GM23338 (cell line): Measurements from ENCODE around the gene LCE5A. TPM values are rescaled to one million over a fixed set of nuclear protein-coding genes. Genes with fewer than 3 reads are reported as not detected.

ENCODE experiments used
- EZH2 ChIP-seq: fragments of 200-600 bp; sonication (generic); IDR thresholded peaks from one replicate; pipeline ENCODE4 v1.8.0; 2017; ENCODE audit warnings: antibody characterized with exemption, mild to moderate bottlenecking, low read depth; ENCODE audit not compliant: unreplicated experiment
- EZH2phosphoT487 ChIP-seq: fragments of 200-600 bp; sonication (generic); IDR thresholded peaks from one replicate; pipeline ENCODE4 v1.8.1; 2018; ENCODE audit warnings: antibody characterized with exemption; ENCODE audit not compliant: unreplicated experiment
- JUNB ChIP-seq: IDR thresholded peaks from one replicate; pipeline ENCODE4 v1.6.1; 2016; ENCODE audit warnings: antibody characterized with exemption; ENCODE audit not compliant: unreplicated experiment
- NANOG ChIP-seq: IDR thresholded peaks from 2 replicates; pipeline ENCODE4 v1.6.1; 2016; ENCODE audit warnings: antibody characterized with exemption, borderline replicate concordance
- POLR2AphosphoS5 ChIP-seq: IDR thresholded peaks from 2 replicates; pipeline ENCODE4 v1.6.1; 2016; ENCODE audit warnings: antibody characterized with exemption, low read depth
- REST ChIP-seq: IDR thresholded peaks from one replicate; pipeline ENCODE4 v1.6.1; 2018; ENCODE audit warnings: antibody characterized with exemption; ENCODE audit not compliant: unreplicated experiment
- STAT1 ChIP-seq: IDR thresholded peaks from one replicate; pipeline ENCODE4 v1.6.1; 2016; ENCODE audit warnings: antibody characterized with exemption; ENCODE audit not compliant: unreplicated experiment
- ZNF114 ChIP-seq: fragments of 250-450 bp; sonication (Bioruptor Pico); IDR thresholded peaks from 2 replicates; pipeline ENCODE4 v1.5.0; 2020; ENCODE audit warnings: mild to moderate bottlenecking, moderate library complexity
- ZNF331 ChIP-seq: fragments of 250-450 bp; sonication (Bioruptor Pico); IDR thresholded peaks from 2 replicates; pipeline ENCODE4 v1.5.0; 2020; ENCODE audit warnings: low read depth, mild to moderate bottlenecking, moderate library complexity
- polyA plus RNA-seq: library from polyadenylated mRNA; unstranded; fragments of >200 nt; fragmentation: Nextera tagmentation; extraction: Ambion mirVana; gene quantifications from 2 replicates; pipeline ENCODE4 v1.2.1, GENCODE V29; 2016
- total RNA-seq: library from RNA; depleted of rRNA; stranded (reverse); fragments of >200 nt; shearing (Covaris generic); gene quantifications from 2 replicates; pipeline ENCODE4 v1.2.3, GENCODE V29; 2014
- TF ChIP-seq, protein P1 (sequence below): fragments of 250-450 bp; sonication (Bioruptor Pico); IDR thresholded peaks from 2 replicates; pipeline ENCODE4 v1.5.0; 2020; ENCODE audit warnings: mild to moderate bottlenecking, moderate library complexity
- TF ChIP-seq, protein P2 (sequence below), 2 experiments: fragments of 200-600 bp in 1 of 2; sonication (generic) in 1 of 2; conservative IDR thresholded peaks; 2 replicates each; pipeline versions ENCODE4 v1.5.1 to v1.6.1; 2016 to 2017; ENCODE audit warnings: antibody characterized with exemption in 2 of 2, low read depth in 2 of 2, mild to moderate bottlenecking in 2 of 2, moderate library complexity in 1 of 2

LCE5A gene
- total and polyA plus RNA-seq, 2 experiments from 2014 or later, result not detected

- TF ChIP-seq, protein P1, sequence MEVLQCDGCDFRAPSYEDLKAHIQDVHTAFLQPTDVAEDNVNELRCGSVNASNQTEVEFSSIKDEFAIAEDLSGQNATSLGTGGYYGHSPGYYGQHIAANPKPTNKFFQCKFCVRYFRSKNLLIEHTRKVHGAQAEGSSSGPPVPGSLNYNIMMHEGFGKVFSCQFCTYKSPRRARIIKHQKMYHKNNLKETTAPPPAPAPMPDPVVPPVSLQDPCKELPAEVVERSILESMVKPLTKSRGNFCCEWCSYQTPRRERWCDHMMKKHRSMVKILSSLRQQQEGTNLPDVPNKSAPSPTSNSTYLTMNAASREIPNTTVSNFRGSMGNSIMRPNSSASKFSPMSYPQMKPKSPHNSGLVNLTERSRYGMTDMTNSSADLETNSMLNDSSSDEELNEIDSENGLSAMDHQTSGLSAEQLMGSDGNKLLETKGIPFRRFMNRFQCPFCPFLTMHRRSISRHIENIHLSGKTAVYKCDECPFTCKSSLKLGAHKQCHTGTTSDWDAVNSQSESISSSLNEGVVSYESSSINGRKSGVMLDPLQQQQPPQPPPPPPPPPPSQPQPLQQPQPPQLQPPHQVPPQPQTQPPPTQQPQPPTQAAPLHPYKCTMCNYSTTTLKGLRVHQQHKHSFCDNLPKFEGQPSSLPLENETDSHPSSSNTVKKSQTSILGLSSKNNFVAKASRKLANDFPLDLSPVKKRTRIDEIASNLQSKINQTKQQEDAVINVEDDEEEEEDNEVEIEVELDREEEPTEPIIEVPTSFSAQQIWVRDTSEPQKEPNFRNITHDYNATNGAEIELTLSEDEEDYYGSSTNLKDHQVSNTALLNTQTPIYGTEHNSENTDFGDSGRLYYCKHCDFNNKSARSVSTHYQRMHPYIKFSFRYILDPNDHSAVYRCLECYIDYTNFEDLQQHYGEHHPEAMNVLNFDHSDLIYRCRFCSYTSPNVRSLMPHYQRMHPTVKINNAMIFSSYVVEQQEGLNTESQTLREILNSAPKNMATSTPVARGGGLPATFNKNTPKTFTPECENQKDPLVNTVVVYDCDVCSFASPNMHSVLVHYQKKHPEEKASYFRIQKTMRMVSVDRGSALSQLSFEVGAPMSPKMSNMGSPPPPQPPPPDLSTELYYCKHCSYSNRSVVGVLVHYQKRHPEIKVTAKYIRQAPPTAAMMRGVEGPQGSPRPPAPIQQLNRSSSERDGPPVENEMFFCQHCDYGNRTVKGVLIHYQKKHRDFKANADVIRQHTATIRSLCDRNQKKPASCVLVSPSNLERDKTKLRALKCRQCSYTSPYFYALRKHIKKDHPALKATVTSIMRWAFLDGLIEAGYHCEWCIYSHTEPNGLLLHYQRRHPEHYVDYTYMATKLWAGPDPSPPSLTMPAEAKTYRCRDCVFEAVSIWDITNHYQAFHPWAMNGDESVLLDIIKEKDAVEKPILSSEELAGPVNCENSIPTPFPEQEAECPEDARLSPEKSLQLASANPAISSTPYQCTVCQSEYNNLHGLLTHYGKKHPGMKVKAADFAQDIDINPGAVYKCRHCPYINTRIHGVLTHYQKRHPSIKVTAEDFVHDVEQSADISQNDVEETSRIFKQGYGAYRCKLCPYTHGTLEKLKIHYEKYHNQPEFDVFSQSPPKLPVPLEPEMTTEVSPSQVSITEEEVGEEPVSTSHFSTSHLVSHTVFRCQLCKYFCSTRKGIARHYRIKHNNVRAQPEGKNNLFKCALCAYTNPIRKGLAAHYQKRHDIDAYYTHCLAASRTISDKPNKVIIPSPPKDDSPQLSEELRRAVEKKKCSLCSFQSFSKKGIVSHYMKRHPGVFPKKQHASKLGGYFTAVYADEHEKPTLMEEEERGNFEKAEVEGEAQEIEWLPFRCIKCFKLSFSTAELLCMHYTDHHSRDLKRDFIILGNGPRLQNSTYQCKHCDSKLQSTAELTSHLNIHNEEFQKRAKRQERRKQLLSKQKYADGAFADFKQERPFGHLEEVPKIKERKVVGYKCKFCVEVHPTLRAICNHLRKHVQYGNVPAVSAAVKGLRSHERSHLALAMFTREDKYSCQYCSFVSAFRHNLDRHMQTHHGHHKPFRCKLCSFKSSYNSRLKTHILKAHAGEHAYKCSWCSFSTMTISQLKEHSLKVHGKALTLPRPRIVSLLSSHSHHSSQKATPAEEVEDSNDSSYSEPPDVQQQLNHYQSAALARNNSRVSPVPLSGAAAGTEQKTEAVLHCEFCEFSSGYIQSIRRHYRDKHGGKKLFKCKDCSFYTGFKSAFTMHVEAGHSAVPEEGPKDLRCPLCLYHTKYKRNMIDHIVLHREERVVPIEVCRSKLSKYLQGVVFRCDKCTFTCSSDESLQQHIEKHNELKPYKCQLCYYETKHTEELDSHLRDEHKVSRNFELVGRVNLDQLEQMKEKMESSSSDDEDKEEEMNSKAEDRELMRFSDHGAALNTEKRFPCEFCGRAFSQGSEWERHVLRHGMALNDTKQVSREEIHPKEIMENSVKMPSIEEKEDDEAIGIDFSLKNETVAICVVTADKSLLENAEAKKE, result no peak
- TF ChIP-seq ZNF331 (CRISPR knock-in tag) (no peak), EZH2 (no peak), EZH2phosphoT487 (no peak), POLR2AphosphoS5 (no peak), REST (no peak), NANOG (no peak), JUNB (no peak), STAT1 (no peak), ZNF114 (no peak)
- TF ChIP-seq, protein P2, sequence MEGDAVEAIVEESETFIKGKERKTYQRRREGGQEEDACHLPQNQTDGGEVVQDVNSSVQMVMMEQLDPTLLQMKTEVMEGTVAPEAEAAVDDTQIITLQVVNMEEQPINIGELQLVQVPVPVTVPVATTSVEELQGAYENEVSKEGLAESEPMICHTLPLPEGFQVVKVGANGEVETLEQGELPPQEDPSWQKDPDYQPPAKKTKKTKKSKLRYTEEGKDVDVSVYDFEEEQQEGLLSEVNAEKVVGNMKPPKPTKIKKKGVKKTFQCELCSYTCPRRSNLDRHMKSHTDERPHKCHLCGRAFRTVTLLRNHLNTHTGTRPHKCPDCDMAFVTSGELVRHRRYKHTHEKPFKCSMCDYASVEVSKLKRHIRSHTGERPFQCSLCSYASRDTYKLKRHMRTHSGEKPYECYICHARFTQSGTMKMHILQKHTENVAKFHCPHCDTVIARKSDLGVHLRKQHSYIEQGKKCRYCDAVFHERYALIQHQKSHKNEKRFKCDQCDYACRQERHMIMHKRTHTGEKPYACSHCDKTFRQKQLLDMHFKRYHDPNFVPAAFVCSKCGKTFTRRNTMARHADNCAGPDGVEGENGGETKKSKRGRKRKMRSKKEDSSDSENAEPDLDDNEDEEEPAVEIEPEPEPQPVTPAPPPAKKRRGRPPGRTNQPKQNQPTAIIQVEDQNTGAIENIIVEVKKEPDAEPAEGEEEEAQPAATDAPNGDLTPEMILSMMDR (conservative IDR thresholded peaks at IDR 0.05; ENCODE audit: low read depth in 2 of 2), result no peak
These were observed 28.5 kb upstream of the LCE5A start (continued) for GRCh38 chr1:152481869-152482664.
